Fibroblast of lung (primary cell): Measurements from ENCODE around the gene MISP3. TPM values are rescaled to one million over a fixed set of nuclear protein-coding genes. Genes with fewer than 3 reads are reported as not detected.

Experiments
- DNase-seq, 2 donors: peaks; one replicate each; pipeline versions ENCODE4 v3.0.0 to v3.0.0-alpha.2; 2010; ENCODE audit warnings: low read depth in 2 of 2
- H2AFZ ChIP-seq: 2 replicates; pipeline ENCODE4 v1.5.1; 2012; ENCODE audit warnings: low read length, control low read depth, inconsistent platforms
- H3K27ac ChIP-seq: 2 replicates; pipeline ENCODE4 v1.5.1; 2011; ENCODE audit warnings: low read length, control low read depth; ENCODE audit not compliant: insufficient read depth
- H3K27me3 ChIP-seq: 2 replicates; pipeline ENCODE4 v1.5.1; 2011; ENCODE audit warnings: mild to moderate bottlenecking, low read length; ENCODE audit not compliant: control insufficient read depth, insufficient read depth
- H3K36me3 ChIP-seq: 2 replicates; pipeline ENCODE4 v1.5.1; 2011; ENCODE audit warnings: low read length; ENCODE audit not compliant: control insufficient read depth, insufficient read depth
- H3K4me1 ChIP-seq: 2 replicates; pipeline ENCODE4 v1.5.1; 2011; ENCODE audit warnings: low read length; ENCODE audit not compliant: control insufficient read depth, insufficient read depth; ENCODE audit errors: extremely low read depth
- H3K4me2 ChIP-seq: 2 replicates; pipeline ENCODE4 v1.5.1; 2011; ENCODE audit warnings: low read length, control low read depth; ENCODE audit not compliant: insufficient read depth; ENCODE audit errors: extremely low read depth
- H3K4me3 ChIP-seq, 4 experiments: fragments of 200-600 bp in 1 of 4; sonication (generic) in 1 of 4; replicated peaks in 1 of 4; 2 replicates each; pipeline ENCODE4 v1.5.1; 2011 to 2016; ENCODE audit warnings: low read length in 4 of 4, low read depth in 3 of 4, mild to moderate bottlenecking in 3 of 4, control low read depth in 2 of 4, inconsistent platforms in 1 of 4, mixed read lengths in 1 of 4; ENCODE audit not compliant: insufficient read depth in 1 of 4; ENCODE audit errors: control extremely low read depth in 1 of 4
- H3K79me2 ChIP-seq: 2 replicates; pipeline ENCODE4 v1.5.1; 2012; ENCODE audit warnings: mild to moderate bottlenecking, low read length, inconsistent platforms; ENCODE audit not compliant: control insufficient read depth, insufficient read depth
- H3K9ac ChIP-seq: 2 replicates; pipeline ENCODE4 v1.5.1; 2011; ENCODE audit warnings: mild to moderate bottlenecking, low read length, control low read depth; ENCODE audit not compliant: insufficient read depth
- H3K9me3 ChIP-seq: 2 replicates; pipeline ENCODE4 v1.5.1; 2012; ENCODE audit warnings: low read depth, low read length; ENCODE audit not compliant: control insufficient read depth, insufficient read depth
- H4K20me1 ChIP-seq: 2 replicates; pipeline ENCODE4 v1.5.1; 2011; ENCODE audit warnings: low read length; ENCODE audit not compliant: control insufficient read depth, insufficient read depth; ENCODE audit errors: extremely low read depth
- CTCF ChIP-seq, 2 donors: IDR thresholded peaks in 1 of 2; conservative IDR thresholded peaks in 1 of 2; 1 replicate in 1 of 2; 2 replicates in 1 of 2; pipeline ENCODE4 v1.5.1; 2011 to 2012; ENCODE audit warnings: low read length in 2 of 2, control low read depth in 1 of 2, inconsistent platforms in 1 of 2, low read depth in 1 of 2, mild to moderate bottlenecking in 1 of 2
- EZH2 ChIP-seq: IDR thresholded peaks from 2 replicates; pipeline ENCODE4 v1.5.1; 2012; ENCODE audit warnings: low read length, control low read depth, mild to moderate bottlenecking; ENCODE audit errors: missing control alignments
- polyA plus RNA-seq, 2 donors: library from polyadenylated mRNA; depleted of rRNA in 1 of 2; stranded (reverse) in 1 of 2; unstranded in 1 of 2; fragments of >200 nt; gene quantifications; 2 replicates each; pipeline ENCODE4 v1.2.1, GENCODE V29; 2011 to 2012; ENCODE audit warnings: missing spikeins in 1 of 2
- total RNA-seq: library from RNA; depleted of rRNA; stranded (reverse); fragments of >200 nt; gene quantifications from 2 replicates; pipeline ENCODE4 v1.2.1, GENCODE V29; 2014

The MISP3 gene
- total and polyA plus RNA-seq, 2 donors (not counting 1 experiment from before 2014, with no cell fraction given): 0.33 to 0.83 TPM

- Histone ChIP-seq H2AFZ (no peak overlapping the region), H3K36me3 (peaks cover 12% of the 10 kb centered on the region), H3K4me2 (no peak overlapping the region), H3K9me3 (no peaks in the 10 kb centered on the region), H3K79me2 (no peaks in the 10 kb centered on the region), H3K9ac (no peak overlapping the region), H4K20me1 (no peaks in the 10 kb centered on the region), H3K4me1 (no peaks in the 10 kb centered on the region), H3K27ac (no peak overlapping the region), H3K4me3 (no peak overlapping the region), H3K27me3 (no peaks in the 10 kb centered on the region)
- DNase-seq: no peak
- TF ChIP-seq CTCF (conservative IDR thresholded peaks at IDR 0.05 in 1 of 2, IDR thresholded peaks at IDR 0.05 in 1 of 2; ENCODE audit: low read depth in 1 of 2, low read length in 2 of 2) (no peak), EZH2 (no peak)
These were observed 29.6 kb downstream of the MISP3 start for GRCh38 chr19:14102102-14102696.

GRCh38 chr19:14102756-14103155, 30.2 kb downstream of the MISP3 start:
- no peak overlapping the region for H3K4me3 ChIP-seq
- peaks cover 8% of the 10 kb centered on the region for H3K36me3 ChIP-seq
- no peak for TF ChIP-seq EZH2
- no peak for TF ChIP-seq CTCF (conservative IDR thresholded peaks at IDR 0.05 in 1 of 2, IDR thresholded peaks at IDR 0.05 in 1 of 2; ENCODE audit: low read depth in 1 of 2, low read length in 2 of 2)
- no peaks in the 10 kb centered on the region for H3K9me3 ChIP-seq
- H3K27me3 ChIP-seq: no peaks in the 10 kb centered on the region
- DNase-seq: no peak
- no peaks in the 10 kb centered on the region for H4K20me1 ChIP-seq
- H3K4me2 ChIP-seq: no peak overlapping the region
- H3K27ac ChIP-seq: no peak overlapping the region
- no peaks in the 10 kb centered on the region for H3K4me1 ChIP-seq
- no peak overlapping the region for H2AFZ ChIP-seq
- no peak overlapping the region for H3K9ac ChIP-seq
- H3K79me2 ChIP-seq: no peaks in the 10 kb centered on the region

GRCh38 chr19:14103310-14103709, 30.7 kb downstream of the MISP3 start:
- Histone ChIP-seq H3K27ac (no peak overlapping the region), H3K4me2 (no peak overlapping the region), H3K9ac (no peak overlapping the region), H3K79me2 (no peaks in the 10 kb centered on the region), H3K4me3 (no peak overlapping the region), H3K27me3 (no peaks in the 10 kb centered on the region), H3K4me1 (no peaks in the 10 kb centered on the region), H2AFZ (no peak overlapping the region), H4K20me1 (no peaks in the 10 kb centered on the region), H3K36me3 (peaks cover 5% of the 10 kb centered on the region), H3K9me3 (no peaks in the 10 kb centered on the region)
- TF ChIP-seq CTCF (conservative IDR thresholded peaks at IDR 0.05 in 1 of 2, IDR thresholded peaks at IDR 0.05 in 1 of 2; ENCODE audit: low read depth in 1 of 2, low read length in 2 of 2): no peak
- TF ChIP-seq EZH2: no peak
- no peak for DNase-seq
